H1 (cell line): ENCODE data around the gene AMPD1. TPM values are rescaled to one million over a fixed set of nuclear protein-coding genes. Genes with fewer than 3 reads are reported as not detected.

Experiments used
- CTCF ChIA-PET: fragments of 300-600 bp; sonication (Branson Sonifier 250); formaldehyde crosslinking; loops from one replicate; lab custom pipeline; 2021; ENCODE audit not compliant: partially characterized antibody; lab: Charles Lee
- POLR2A ChIA-PET: fragments of 300-600 bp; sonication (Branson Sonifier 250); formaldehyde crosslinking; loops from one replicate; lab custom pipeline; 2021; ENCODE audit warnings: inconsistent platforms; ENCODE audit not compliant: partially characterized antibody; lab: Charles Lee
- DNase-seq, 2 experiments: peaks; one replicate each; pipeline versions ENCODE4 v3.0.0 to v3.0.0-alpha.2; 2010 to 2022; ENCODE audit warnings: low spot score in 2 of 2, low read depth in 1 of 2, mixed read lengths in 1 of 2
- FAIRE-seq: peaks from 2 replicates; lab custom pipeline; 2011; peaks lifted over from hg19 to GRCh38; lab: Jason Lieb, UNC
- H2AFZ ChIP-seq: 2 replicates; pipeline ENCODE4 v1.8.1; 2012; ENCODE audit warnings: low read length, inconsistent platforms
- H2AK5ac ChIP-seq: 2 replicates; pipeline ENCODE4 v1.6.1; 2013; ENCODE audit warnings: low read depth, low read length
- H2BK120ac ChIP-seq: replicated peaks from 2 replicates; pipeline ENCODE3; 2013; ENCODE audit warnings: low read depth, low read length, inconsistent platforms
- H2BK12ac ChIP-seq: 2 replicates; pipeline ENCODE4 v1.6.1; 2013; ENCODE audit warnings: low read depth, low read length
- H2BK15ac ChIP-seq: 2 replicates; pipeline ENCODE4 v1.6.1; 2013; ENCODE audit warnings: low read length
- H2BK20ac ChIP-seq: 2 replicates; pipeline ENCODE4 v1.6.1; 2013; ENCODE audit warnings: low read length
- H2BK5ac ChIP-seq: 2 replicates; pipeline ENCODE4 v1.6.1; 2013; ENCODE audit warnings: low read depth, low read length
- H3K14ac ChIP-seq: 2 replicates; pipeline ENCODE4 v1.6.1; 2013; ENCODE audit warnings: inconsistent platforms; ENCODE audit not compliant: insufficient read length
- H3K18ac ChIP-seq: 2 replicates; pipeline ENCODE4 v1.6.1; 2013; ENCODE audit warnings: low read length; ENCODE audit errors: extremely low read depth
- H3K23ac ChIP-seq: 2 replicates; pipeline ENCODE4 v1.6.1; 2013; ENCODE audit warnings: inconsistent platforms; ENCODE audit not compliant: insufficient read length
- H3K23me2 ChIP-seq: 2 replicates; pipeline ENCODE4 v1.6.1; 2013; ENCODE audit warnings: low read depth, low read length
- H3K27ac ChIP-seq: 2 replicates; pipeline ENCODE4 v1.6.1; 2011; ENCODE audit warnings: low read depth, low read length, inconsistent platforms
- H3K27me3 ChIP-seq, 4 experiments: replicated peaks in 1 of 4; 1 replicate in 1 of 4; 2 replicates in 3 of 4; pipeline versions ENCODE4 v1.6.1 to v1.8.1; 2011 to 2013; ENCODE audit warnings: low read length in 3 of 4, mild to moderate bottlenecking in 3 of 4, inconsistent platforms in 2 of 4, mixed read lengths in 2 of 4, moderate library complexity in 1 of 4; ENCODE audit not compliant: control insufficient read depth in 3 of 4, insufficient read depth in 3 of 4; ENCODE audit errors: extremely low read depth in 1 of 4
- H3K36me3 ChIP-seq, 4 experiments: 2 replicates each; pipeline versions ENCODE4 v1.6.1 to v1.8.1; 2011 to 2013; ENCODE audit warnings: mild to moderate bottlenecking in 4 of 4, low read length in 3 of 4, moderate library complexity in 2 of 4, control low read depth in 1 of 4, inconsistent platforms in 1 of 4; ENCODE audit not compliant: insufficient read depth in 4 of 4, control insufficient read depth in 2 of 4
- H3K4ac ChIP-seq: replicated peaks from 2 replicates; pipeline ENCODE3; 2013; ENCODE audit warnings: low read length, low read depth, mixed read lengths, inconsistent platforms; ENCODE audit not compliant: insufficient read length
- H3K4me1 ChIP-seq, 4 experiments: replicated peaks in 1 of 4; 1 replicate in 1 of 4; 2 replicates in 3 of 4; pipeline versions ENCODE4 v1.6.1 to v1.8.1; 2011 to 2013; ENCODE audit warnings: low read length in 3 of 4, inconsistent platforms in 2 of 4, mixed read lengths in 1 of 4; ENCODE audit not compliant: insufficient read depth in 4 of 4, control insufficient read depth in 3 of 4
- H3K4me2 ChIP-seq, 2 experiments: 2 replicates each; pipeline versions ENCODE4 v1.6.1 to v1.8.1; 2011 to 2013; ENCODE audit warnings: low read depth in 2 of 2, low read length in 2 of 2, control low read depth in 1 of 2, inconsistent platforms in 1 of 2, mild to moderate bottlenecking in 1 of 2; ENCODE audit not compliant: insufficient read depth in 1 of 2
- H3K4me3 ChIP-seq, 4 experiments: fragments of 200-600, 300-600 bp in 1 of 4; sonication (generic), shearing (Covaris generic), sonication (Bioruptor Twin) in 1 of 4; 2 replicates each; pipeline versions ENCODE4 v1.5.1 to v1.8.1; 2011 to 2016; ENCODE audit warnings: low read length in 4 of 4, low read depth in 3 of 4, control low read depth in 2 of 4, inconsistent platforms in 2 of 4, mild to moderate bottlenecking in 2 of 4, mixed read lengths in 1 of 4, moderate library complexity in 1 of 4; ENCODE audit not compliant: insufficient read depth in 2 of 4; ENCODE audit errors: extremely low read depth in 1 of 4
- H3K56ac ChIP-seq: replicated peaks from 2 replicates; pipeline ENCODE3; 2013; ENCODE audit warnings: low read depth, mild to moderate bottlenecking, mixed read lengths, low read length, inconsistent platforms; ENCODE audit not compliant: insufficient read length
- H3K79me1 ChIP-seq: 2 replicates; pipeline ENCODE4 v1.6.1; 2013; ENCODE audit warnings: low read depth, low read length, control low read depth
- H3K79me2 ChIP-seq, 2 experiments: 2 replicates each; pipeline versions ENCODE4 v1.6.1 to v1.8.1; 2012 to 2013; ENCODE audit warnings: low read length in 2 of 2, mild to moderate bottlenecking in 2 of 2, inconsistent platforms in 1 of 2; ENCODE audit not compliant: insufficient read depth in 2 of 2, control insufficient read depth in 1 of 2
- H3K9ac ChIP-seq, 4 experiments: replicated peaks in 1 of 4; 1 replicate in 1 of 4; 2 replicates in 3 of 4; pipeline versions ENCODE4 v1.6.1 to v1.8.1; 2011 to 2013; ENCODE audit warnings: low read depth in 3 of 4, low read length in 3 of 4, control low read depth in 2 of 4, mild to moderate bottlenecking in 2 of 4, moderate library complexity in 2 of 4, inconsistent platforms in 1 of 4; ENCODE audit errors: extremely low read depth in 1 of 4
- H3K9me3 ChIP-seq, 2 experiments: 2 replicates each; pipeline versions ENCODE4 v1.6.1 to v1.8.1; 2012 to 2013; ENCODE audit warnings: mild to moderate bottlenecking in 2 of 2, moderate library complexity in 2 of 2, control low read depth in 1 of 2, inconsistent platforms in 1 of 2, low read depth in 1 of 2, low read length in 1 of 2, mixed read lengths in 1 of 2; ENCODE audit not compliant: insufficient read depth in 2 of 2
- H4K20me1 ChIP-seq, 2 experiments: replicated peaks in 1 of 2; 2 replicates each; pipeline versions ENCODE3 to v1.8.1; 2011 to 2013; ENCODE audit warnings: inconsistent platforms in 2 of 2, low read length in 2 of 2, mild to moderate bottlenecking in 1 of 2; ENCODE audit not compliant: insufficient read depth in 2 of 2, control insufficient read depth in 1 of 2
- H4K5ac ChIP-seq: 2 replicates; pipeline ENCODE4 v1.6.1; 2013; ENCODE audit warnings: low read length, low read depth, mixed read lengths, inconsistent platforms; ENCODE audit not compliant: insufficient read length
- H4K8ac ChIP-seq: 2 replicates; pipeline ENCODE4 v1.8.0; 2013; ENCODE audit warnings: mild to moderate bottlenecking, moderate library complexity, low read length, inconsistent platforms; ENCODE audit not compliant: insufficient read depth; ENCODE audit errors: extremely low read depth
- H4K91ac ChIP-seq: replicated peaks from 2 replicates; pipeline ENCODE3; 2013; ENCODE audit warnings: low read length, mixed read lengths, inconsistent platforms; ENCODE audit not compliant: insufficient read length
- ASH2L ChIP-seq: fragments of 200-600, 300-600 bp; sonication (generic); IDR thresholded peaks from one replicate; pipeline ENCODE4 v1.7.1; 2017; ENCODE audit warnings: low read length
- EP300 ChIP-seq, 2 experiments: IDR thresholded peaks; 1 replicate in 1 of 2; 2 replicates in 1 of 2; pipeline ENCODE4 v1.6.1; 2011 to 2012; ENCODE audit warnings: low read depth in 2 of 2, low read length in 2 of 2, mild to moderate bottlenecking in 2 of 2, borderline replicate concordance in 1 of 2, inconsistent platforms in 1 of 2, moderate library complexity in 1 of 2
- HDAC2 ChIP-seq, 2 experiments: fragments of 300-600 bp in 1 of 2; sonication (generic) in 1 of 2; IDR thresholded peaks; 2 replicates each; pipeline ENCODE4 v1.6.1; 2011 to 2012; ENCODE audit warnings: low read depth in 2 of 2, low read length in 2 of 2, mild to moderate bottlenecking in 2 of 2, moderate library complexity in 2 of 2, borderline replicate concordance in 1 of 2, inconsistent platforms in 1 of 2
- JUN ChIP-seq: IDR thresholded peaks from 2 replicates; pipeline ENCODE4 v1.6.1; 2011; ENCODE audit warnings: low read depth, mild to moderate bottlenecking, improper control_type of control experiment, low read length
- KDM5A ChIP-seq: fragments of 200-600 bp; IDR thresholded peaks from 2 replicates; pipeline ENCODE4 v1.7.1; 2012; ENCODE audit warnings: mild to moderate bottlenecking, low read length, inconsistent platforms, mixed read lengths
- NRF1 ChIP-seq: IDR thresholded peaks from 2 replicates; pipeline ENCODE4 v1.6.1; 2011; ENCODE audit warnings: mild to moderate bottlenecking, low read depth, low read length, improper control_type of control experiment
- POU5F1 ChIP-seq: IDR thresholded peaks from 2 replicates; pipeline ENCODE4 v1.6.1; 2011; ENCODE audit warnings: low read depth, mild to moderate bottlenecking, low read length, moderate library complexity
- RAD21 ChIP-seq, 2 experiments: IDR thresholded peaks in 1 of 2; conservative IDR thresholded peaks in 1 of 2; 2 replicates each; pipeline ENCODE4 v1.6.1; 2011; ENCODE audit warnings: low read depth in 2 of 2, low read length in 2 of 2, improper control_type of control experiment in 1 of 2, inconsistent platforms in 1 of 2, mild to moderate bottlenecking in 1 of 2, moderate library complexity in 1 of 2
- RFX5 ChIP-seq: IDR thresholded peaks from 2 replicates; pipeline ENCODE4 v1.6.1; 2011; ENCODE audit warnings: low read depth, low read length, improper control_type of control experiment, borderline replicate concordance
- RXRA ChIP-seq: IDR thresholded peaks from 2 replicates; pipeline ENCODE4 v1.6.1; 2011; ENCODE audit warnings: low read depth, mild to moderate bottlenecking, low read length, moderate library complexity; ENCODE audit not compliant: insufficient read depth
- WGBS, 2 experiments: shearing (Covaris generic) in 1 of 2; methylation state at CpG; one replicate each; pipeline versions ENCODE4 v1.1.6 to v1.1.7; 2013 to 2015; ENCODE audit warnings: low lambda C conversion rate in 2 of 2, mixed read lengths in 2 of 2, inconsistent platforms in 1 of 2, low coverage in 1 of 2, missing lambda C conversion rate in 1 of 2; ENCODE audit not compliant: insufficient replicate concordance in 2 of 2, insufficient coverage in 1 of 2, insufficient read length in 1 of 2; ENCODE audit errors: extremely low coverage in 1 of 2, missing lambda C conversion rate in 1 of 2; 5-methylcytosine and 5-hydroxymethylcytosine counted together
- polyA plus RNA-seq, 7 experiments: library from polyadenylated mRNA; depleted of rRNA in 3 of 7; stranded (reverse) in 5 of 7; unstranded in 2 of 7; fragments of >200 nt in 5 of 7; fragments of 200-250 nt in 2 of 7; gene quantifications; 1 replicate in 5 of 7; 2 replicates in 1 of 7; 4 replicates in 1 of 7; pipeline versions ENCODE4 v1.2.1 to v1.2.3, GENCODE V29; 2011 to 2013; ENCODE audit warnings: missing spikeins in 2 of 7, mixed read lengths in 2 of 7
- total RNA-seq: library from RNA; stranded (reverse); fragmentation: NEBNext Ultra II Directional; extraction: Animal tissue kit (Norgen Biotek cat#: 25700); gene quantifications from 2 replicates; pipeline ENCODE4 v1.2.1, GENCODE V29; 2021

Gene AMPD1
- total and polyA plus RNA-seq, 2 of the 8 experiments (the other 6 are each of a cell fraction or from before 2014, with no cell fraction given): not detected

GRCh38 chr1:114702737-114703136 lies 7.4 kb upstream of the AMPD1 start:
- no peak overlapping the region for H2AK5ac ChIP-seq
- no peak overlapping the region for H2BK120ac ChIP-seq
- H3K23me2 ChIP-seq: no peaks in the 10 kb centered on the region
- no peak overlapping the region for H2BK12ac ChIP-seq
- ChIA-PET CTCF (interaction anchor here (1.0 kb wide), 1 partner anchor 33 kb away, joined by 4 read pairs; the partner anchor contains the start of gene DENND2C), POLR2A (interaction anchor here (1.2 to 7.6 kb wide), 5 partner anchors 9 to 53 kb away, joined by 3 to 54 read pairs (median 5); partner anchors contain the start of gene NRAS)
- FAIRE-seq (no peak), DNase-seq (no peak)
- H2AFZ ChIP-seq: no peak overlapping the region
- H3K36me3 ChIP-seq: peaks cover 0 to 18% (median 8%) of the 10 kb centered on the region in 4 experiments; a peak in 6 of 8 replicates
- H4K5ac ChIP-seq: no peak overlapping the region
- no peak overlapping the region for H3K56ac ChIP-seq
- no peak overlapping the region for H2BK15ac ChIP-seq
- WGBS, 2 experiments: 90% methylated on average over 5 of the region's 5 CpGs; no CpG with 5 or more reads in 1 of the 2 experiments
- no peak overlapping the region for H3K4me2 ChIP-seq
- no peaks in the 10 kb centered on the region for H3K79me1 ChIP-seq
- H2BK20ac ChIP-seq: no peak overlapping the region
- H4K8ac ChIP-seq: no peak overlapping the region
- H3K79me2 ChIP-seq: no peaks in the 10 kb centered on the region
- H3K27ac ChIP-seq: no peak overlapping the region
- no peak overlapping the region for H3K4ac ChIP-seq
- no peaks in the 10 kb centered on the region for H4K20me1 ChIP-seq
- H3K9ac ChIP-seq: no peak overlapping the region
- H3K4me3 ChIP-seq: no peak overlapping the region
- H3K27me3 ChIP-seq: no peaks in the 10 kb centered on the region
- H4K91ac ChIP-seq: no peak overlapping the region
- H3K23ac ChIP-seq: peak overlapping the region; percentile 22
- H3K4me1 ChIP-seq: no peaks in the 10 kb centered on the region
- no peaks in the 10 kb centered on the region for H3K9me3 ChIP-seq
- no peak overlapping the region for H2BK5ac ChIP-seq
- H3K14ac ChIP-seq: no peak overlapping the region
- H3K18ac ChIP-seq: no peak overlapping the region
- TF ChIP-seq ASH2L: no peak
- no peak for TF ChIP-seq KDM5A
- TF ChIP-seq JUN: no peak
- TF ChIP-seq EP300 (IDR thresholded peaks at IDR 0.05; ENCODE audit: borderline replicate concordance in 1 of 2, low read depth in 2 of 2, low read length in 2 of 2): no peak
- TF ChIP-seq NRF1: no peak
- no peak for TF ChIP-seq RAD21 (IDR thresholded peaks at IDR 0.05 in 1 of 2, conservative IDR thresholded peaks at IDR 0.05 in 1 of 2; ENCODE audit: low read depth in 2 of 2, low read length in 2 of 2)
- TF ChIP-seq RFX5: no peak
- no peak for TF ChIP-seq POU5F1
- no peak for TF ChIP-seq HDAC2 (IDR thresholded peaks at IDR 0.05; ENCODE audit: borderline replicate concordance in 1 of 2, low read depth in 2 of 2, low read length in 2 of 2)
- no peak for TF ChIP-seq RXRA
